Fibroblast of lung (primary cell): Measurements from ENCODE around the gene TNPO3. TPM values are rescaled to one million over a fixed set of nuclear protein-coding genes. Genes with fewer than 3 reads are reported as not detected.

Experiments
- DNase-seq, 2 donors: peaks; one replicate each; pipeline versions ENCODE4 v3.0.0 to v3.0.0-alpha.2; 2010; ENCODE audit warnings: low read depth in 2 of 2
- H2AFZ ChIP-seq: 2 replicates; pipeline ENCODE4 v1.5.1; 2012; ENCODE audit warnings: low read length, control low read depth, inconsistent platforms
- H3K27ac ChIP-seq: 2 replicates; pipeline ENCODE4 v1.5.1; 2011; ENCODE audit warnings: low read length, control low read depth; ENCODE audit not compliant: insufficient read depth
- H3K27me3 ChIP-seq: 2 replicates; pipeline ENCODE4 v1.5.1; 2011; ENCODE audit warnings: mild to moderate bottlenecking, low read length; ENCODE audit not compliant: control insufficient read depth, insufficient read depth
- H3K36me3 ChIP-seq: 2 replicates; pipeline ENCODE4 v1.5.1; 2011; ENCODE audit warnings: low read length; ENCODE audit not compliant: control insufficient read depth, insufficient read depth
- H3K4me1 ChIP-seq: 2 replicates; pipeline ENCODE4 v1.5.1; 2011; ENCODE audit warnings: low read length; ENCODE audit not compliant: control insufficient read depth, insufficient read depth; ENCODE audit errors: extremely low read depth
- H3K4me2 ChIP-seq: 2 replicates; pipeline ENCODE4 v1.5.1; 2011; ENCODE audit warnings: low read length, control low read depth; ENCODE audit not compliant: insufficient read depth; ENCODE audit errors: extremely low read depth
- H3K4me3 ChIP-seq, 4 experiments: fragments of 200-600 bp in 1 of 4; sonication (generic) in 1 of 4; replicated peaks in 1 of 4; 2 replicates each; pipeline ENCODE4 v1.5.1; 2011 to 2016; ENCODE audit warnings: low read length in 4 of 4, low read depth in 3 of 4, mild to moderate bottlenecking in 3 of 4, control low read depth in 2 of 4, inconsistent platforms in 1 of 4, mixed read lengths in 1 of 4; ENCODE audit not compliant: insufficient read depth in 1 of 4; ENCODE audit errors: control extremely low read depth in 1 of 4
- H3K79me2 ChIP-seq: 2 replicates; pipeline ENCODE4 v1.5.1; 2012; ENCODE audit warnings: mild to moderate bottlenecking, low read length, inconsistent platforms; ENCODE audit not compliant: control insufficient read depth, insufficient read depth
- H3K9ac ChIP-seq: 2 replicates; pipeline ENCODE4 v1.5.1; 2011; ENCODE audit warnings: mild to moderate bottlenecking, low read length, control low read depth; ENCODE audit not compliant: insufficient read depth
- H3K9me3 ChIP-seq: 2 replicates; pipeline ENCODE4 v1.5.1; 2012; ENCODE audit warnings: low read depth, low read length; ENCODE audit not compliant: control insufficient read depth, insufficient read depth
- H4K20me1 ChIP-seq: 2 replicates; pipeline ENCODE4 v1.5.1; 2011; ENCODE audit warnings: low read length; ENCODE audit not compliant: control insufficient read depth, insufficient read depth; ENCODE audit errors: extremely low read depth
- CTCF ChIP-seq, 2 donors: IDR thresholded peaks in 1 of 2; conservative IDR thresholded peaks in 1 of 2; 1 replicate in 1 of 2; 2 replicates in 1 of 2; pipeline ENCODE4 v1.5.1; 2011 to 2012; ENCODE audit warnings: low read length in 2 of 2, control low read depth in 1 of 2, inconsistent platforms in 1 of 2, low read depth in 1 of 2, mild to moderate bottlenecking in 1 of 2
- EZH2 ChIP-seq: IDR thresholded peaks from 2 replicates; pipeline ENCODE4 v1.5.1; 2012; ENCODE audit warnings: low read length, control low read depth, mild to moderate bottlenecking; ENCODE audit errors: missing control alignments
- polyA plus RNA-seq, 2 donors: library from polyadenylated mRNA; depleted of rRNA in 1 of 2; stranded (reverse) in 1 of 2; unstranded in 1 of 2; fragments of >200 nt; gene quantifications; 2 replicates each; pipeline ENCODE4 v1.2.1, GENCODE V29; 2011 to 2012; ENCODE audit warnings: missing spikeins in 1 of 2
- total RNA-seq: library from RNA; depleted of rRNA; stranded (reverse); fragments of >200 nt; gene quantifications from 2 replicates; pipeline ENCODE4 v1.2.1, GENCODE V29; 2014

Gene TNPO3
- total and polyA plus RNA-seq, 2 donors (not counting 1 experiment from before 2014, with no cell fraction given), result 39.1 to 73.5 TPM

GRCh38 chr7:128912281-128912680 is 142.6 kb downstream of the TNPO3 start:
- H3K27ac ChIP-seq, result no peak overlapping the region
- no peak overlapping the region for H2AFZ ChIP-seq
- no peak overlapping the region for H3K9ac ChIP-seq
- no peak overlapping the region for H3K4me2 ChIP-seq
- no peaks in the 10 kb centered on the region for H4K20me1 ChIP-seq
- H3K36me3 ChIP-seq, result no peaks in the 10 kb centered on the region
- H3K27me3 ChIP-seq, result peaks cover 37% of the 10 kb centered on the region
- H3K4me3 ChIP-seq, result no peak overlapping the region
- DNase-seq, result no peak
- no peaks in the 10 kb centered on the region for H3K9me3 ChIP-seq
- H3K4me1 ChIP-seq, result no peaks in the 10 kb centered on the region
- H3K79me2 ChIP-seq, result no peaks in the 10 kb centered on the region
- TF ChIP-seq CTCF (conservative IDR thresholded peaks at IDR 0.05 in 1 of 2, IDR thresholded peaks at IDR 0.05 in 1 of 2; ENCODE audit: low read depth in 1 of 2, low read length in 2 of 2), result no peak
- TF ChIP-seq EZH2, result no peak

- TF ChIP-seq EZH2 (peak; percentile 65), CTCF (conservative IDR thresholded peaks at IDR 0.05 in 1 of 2, IDR thresholded peaks at IDR 0.05 in 1 of 2; ENCODE audit: low read depth in 1 of 2, low read length in 2 of 2) (no peak)
- no peaks in the 10 kb centered on the region for H4K20me1 ChIP-seq
- H3K4me2 ChIP-seq, result no peak overlapping the region
- no peak for DNase-seq
- no peaks in the 10 kb centered on the region for H3K4me1 ChIP-seq
- H3K9me3 ChIP-seq, result no peaks in the 10 kb centered on the region
- H2AFZ ChIP-seq, result no peak overlapping the region
- H3K79me2 ChIP-seq, result no peaks in the 10 kb centered on the region
- no peak overlapping the region for H3K4me3 ChIP-seq
- H3K36me3 ChIP-seq, result no peaks in the 10 kb centered on the region
- peaks cover 31% of the 10 kb centered on the region for H3K27me3 ChIP-seq
- H3K27ac ChIP-seq, result no peak overlapping the region
- H3K9ac ChIP-seq, result no peak overlapping the region
These were observed 143.4 kb downstream of the TNPO3 start for GRCh38 chr7:128911423-128912031.

GRCh38 chr7:128910569-128910945 is 144.4 kb downstream of the TNPO3 start, which contains the start of gene KCP:
Gene KCP (minus strand): TSS chr7:128910709. CDS start chr7:128910676, 33 bp downstream.
- Histone ChIP-seq H3K4me1 (no peaks in the 10 kb centered on the region), H3K36me3 (no peaks in the 10 kb centered on the region), H3K79me2 (no peaks in the 10 kb centered on the region), H2AFZ (peak within 1 kb of the TSS; percentile 63), H3K4me2 (peak within 1 kb of the TSS; percentile 95), H3K27me3 (peaks cover 27% of the 10 kb centered on the region), H4K20me1 (no peaks in the 10 kb centered on the region), H3K27ac (no peak within 1 kb of the TSS), H3K9me3 (no peaks in the 10 kb centered on the region), H3K4me3 (peak within 1 kb of the TSS; percentile 18 to 66 (median 33)), H3K9ac (no peak within 1 kb of the TSS)
- no peak for TF ChIP-seq CTCF (conservative IDR thresholded peaks at IDR 0.05 in 1 of 2, IDR thresholded peaks at IDR 0.05 in 1 of 2; ENCODE audit: low read depth in 1 of 2, low read length in 2 of 2)
- TF ChIP-seq EZH2, result no peak
- DNase-seq, result no peak
